H1 (cell line): ENCODE results near the gene GPD1. TPM values are rescaled to one million over a fixed set of nuclear protein-coding genes. Genes with fewer than 3 reads are reported as not detected.

Source experiments
- CTCF ChIA-PET: fragments of 300-600 bp; sonication (Branson Sonifier 250); formaldehyde crosslinking; loops from one replicate; lab custom pipeline; 2021; ENCODE audit not compliant: partially characterized antibody; lab: Charles Lee
- POLR2A ChIA-PET: fragments of 300-600 bp; sonication (Branson Sonifier 250); formaldehyde crosslinking; loops from one replicate; lab custom pipeline; 2021; ENCODE audit warnings: inconsistent platforms; ENCODE audit not compliant: partially characterized antibody; lab: Charles Lee
- DNase-seq, 2 experiments: peaks; one replicate each; pipeline versions ENCODE4 v3.0.0 to v3.0.0-alpha.2; 2010 to 2022; ENCODE audit warnings: low spot score in 2 of 2, low read depth in 1 of 2, mixed read lengths in 1 of 2
- FAIRE-seq: peaks from 2 replicates; lab custom pipeline; 2011; peaks lifted over from hg19 to GRCh38; lab: Jason Lieb, UNC
- H2AFZ ChIP-seq: 2 replicates; pipeline ENCODE4 v1.8.1; 2012; ENCODE audit warnings: low read length, inconsistent platforms
- H2AK5ac ChIP-seq: 2 replicates; pipeline ENCODE4 v1.6.1; 2013; ENCODE audit warnings: low read depth, low read length
- H2BK120ac ChIP-seq: replicated peaks from 2 replicates; pipeline ENCODE3; 2013; ENCODE audit warnings: low read depth, low read length, inconsistent platforms
- H2BK12ac ChIP-seq: 2 replicates; pipeline ENCODE4 v1.6.1; 2013; ENCODE audit warnings: low read depth, low read length
- H2BK15ac ChIP-seq: 2 replicates; pipeline ENCODE4 v1.6.1; 2013; ENCODE audit warnings: low read length
- H2BK20ac ChIP-seq: 2 replicates; pipeline ENCODE4 v1.6.1; 2013; ENCODE audit warnings: low read length
- H2BK5ac ChIP-seq: 2 replicates; pipeline ENCODE4 v1.6.1; 2013; ENCODE audit warnings: low read depth, low read length
- H3K14ac ChIP-seq: 2 replicates; pipeline ENCODE4 v1.6.1; 2013; ENCODE audit warnings: inconsistent platforms; ENCODE audit not compliant: insufficient read length
- H3K18ac ChIP-seq: 2 replicates; pipeline ENCODE4 v1.6.1; 2013; ENCODE audit warnings: low read length; ENCODE audit errors: extremely low read depth
- H3K23ac ChIP-seq: 2 replicates; pipeline ENCODE4 v1.6.1; 2013; ENCODE audit warnings: inconsistent platforms; ENCODE audit not compliant: insufficient read length
- H3K23me2 ChIP-seq: 2 replicates; pipeline ENCODE4 v1.6.1; 2013; ENCODE audit warnings: low read depth, low read length
- H3K27ac ChIP-seq: 2 replicates; pipeline ENCODE4 v1.6.1; 2011; ENCODE audit warnings: low read depth, low read length, inconsistent platforms
- H3K27me3 ChIP-seq, 4 experiments: replicated peaks in 1 of 4; 1 replicate in 1 of 4; 2 replicates in 3 of 4; pipeline versions ENCODE4 v1.6.1 to v1.8.1; 2011 to 2013; ENCODE audit warnings: low read length in 3 of 4, mild to moderate bottlenecking in 3 of 4, inconsistent platforms in 2 of 4, mixed read lengths in 2 of 4, moderate library complexity in 1 of 4; ENCODE audit not compliant: control insufficient read depth in 3 of 4, insufficient read depth in 3 of 4; ENCODE audit errors: extremely low read depth in 1 of 4
- H3K36me3 ChIP-seq, 4 experiments: 2 replicates each; pipeline versions ENCODE4 v1.6.1 to v1.8.1; 2011 to 2013; ENCODE audit warnings: mild to moderate bottlenecking in 4 of 4, low read length in 3 of 4, moderate library complexity in 2 of 4, control low read depth in 1 of 4, inconsistent platforms in 1 of 4; ENCODE audit not compliant: insufficient read depth in 4 of 4, control insufficient read depth in 2 of 4
- H3K4ac ChIP-seq: replicated peaks from 2 replicates; pipeline ENCODE3; 2013; ENCODE audit warnings: low read length, low read depth, mixed read lengths, inconsistent platforms; ENCODE audit not compliant: insufficient read length
- H3K4me1 ChIP-seq, 4 experiments: replicated peaks in 1 of 4; 1 replicate in 1 of 4; 2 replicates in 3 of 4; pipeline versions ENCODE4 v1.6.1 to v1.8.1; 2011 to 2013; ENCODE audit warnings: low read length in 3 of 4, inconsistent platforms in 2 of 4, mixed read lengths in 1 of 4; ENCODE audit not compliant: insufficient read depth in 4 of 4, control insufficient read depth in 3 of 4
- H3K4me2 ChIP-seq, 2 experiments: 2 replicates each; pipeline versions ENCODE4 v1.6.1 to v1.8.1; 2011 to 2013; ENCODE audit warnings: low read depth in 2 of 2, low read length in 2 of 2, control low read depth in 1 of 2, inconsistent platforms in 1 of 2, mild to moderate bottlenecking in 1 of 2; ENCODE audit not compliant: insufficient read depth in 1 of 2
- H3K4me3 ChIP-seq, 4 experiments: fragments of 200-600, 300-600 bp in 1 of 4; sonication (generic), shearing (Covaris generic), sonication (Bioruptor Twin) in 1 of 4; 2 replicates each; pipeline versions ENCODE4 v1.5.1 to v1.8.1; 2011 to 2016; ENCODE audit warnings: low read length in 4 of 4, low read depth in 3 of 4, control low read depth in 2 of 4, inconsistent platforms in 2 of 4, mild to moderate bottlenecking in 2 of 4, mixed read lengths in 1 of 4, moderate library complexity in 1 of 4; ENCODE audit not compliant: insufficient read depth in 2 of 4; ENCODE audit errors: extremely low read depth in 1 of 4
- H3K56ac ChIP-seq: replicated peaks from 2 replicates; pipeline ENCODE3; 2013; ENCODE audit warnings: low read depth, mild to moderate bottlenecking, mixed read lengths, low read length, inconsistent platforms; ENCODE audit not compliant: insufficient read length
- H3K79me1 ChIP-seq: 2 replicates; pipeline ENCODE4 v1.6.1; 2013; ENCODE audit warnings: low read depth, low read length, control low read depth
- H3K79me2 ChIP-seq, 2 experiments: 2 replicates each; pipeline versions ENCODE4 v1.6.1 to v1.8.1; 2012 to 2013; ENCODE audit warnings: low read length in 2 of 2, mild to moderate bottlenecking in 2 of 2, inconsistent platforms in 1 of 2; ENCODE audit not compliant: insufficient read depth in 2 of 2, control insufficient read depth in 1 of 2
- H3K9ac ChIP-seq, 4 experiments: replicated peaks in 1 of 4; 1 replicate in 1 of 4; 2 replicates in 3 of 4; pipeline versions ENCODE4 v1.6.1 to v1.8.1; 2011 to 2013; ENCODE audit warnings: low read depth in 3 of 4, low read length in 3 of 4, control low read depth in 2 of 4, mild to moderate bottlenecking in 2 of 4, moderate library complexity in 2 of 4, inconsistent platforms in 1 of 4; ENCODE audit errors: extremely low read depth in 1 of 4
- H3K9me3 ChIP-seq, 2 experiments: 2 replicates each; pipeline versions ENCODE4 v1.6.1 to v1.8.1; 2012 to 2013; ENCODE audit warnings: mild to moderate bottlenecking in 2 of 2, moderate library complexity in 2 of 2, control low read depth in 1 of 2, inconsistent platforms in 1 of 2, low read depth in 1 of 2, low read length in 1 of 2, mixed read lengths in 1 of 2; ENCODE audit not compliant: insufficient read depth in 2 of 2
- H4K20me1 ChIP-seq, 2 experiments: replicated peaks in 1 of 2; 2 replicates each; pipeline versions ENCODE3 to v1.8.1; 2011 to 2013; ENCODE audit warnings: inconsistent platforms in 2 of 2, low read length in 2 of 2, mild to moderate bottlenecking in 1 of 2; ENCODE audit not compliant: insufficient read depth in 2 of 2, control insufficient read depth in 1 of 2
- H4K5ac ChIP-seq: 2 replicates; pipeline ENCODE4 v1.6.1; 2013; ENCODE audit warnings: low read length, low read depth, mixed read lengths, inconsistent platforms; ENCODE audit not compliant: insufficient read length
- H4K8ac ChIP-seq: 2 replicates; pipeline ENCODE4 v1.8.0; 2013; ENCODE audit warnings: mild to moderate bottlenecking, moderate library complexity, low read length, inconsistent platforms; ENCODE audit not compliant: insufficient read depth; ENCODE audit errors: extremely low read depth
- H4K91ac ChIP-seq: replicated peaks from 2 replicates; pipeline ENCODE3; 2013; ENCODE audit warnings: low read length, mixed read lengths, inconsistent platforms; ENCODE audit not compliant: insufficient read length
- CEBPB ChIP-seq: IDR thresholded peaks from 2 replicates; pipeline ENCODE4 v1.6.1; 2012; ENCODE audit warnings: low read depth, low read length
- CHD1 ChIP-seq: IDR thresholded peaks from 2 replicates; pipeline ENCODE4 v1.6.1; 2012; ENCODE audit warnings: low read depth, low read length, improper control_type of control experiment
- RAD21 ChIP-seq, 2 experiments: IDR thresholded peaks in 1 of 2; conservative IDR thresholded peaks in 1 of 2; 2 replicates each; pipeline ENCODE4 v1.6.1; 2011; ENCODE audit warnings: low read depth in 2 of 2, low read length in 2 of 2, improper control_type of control experiment in 1 of 2, inconsistent platforms in 1 of 2, mild to moderate bottlenecking in 1 of 2, moderate library complexity in 1 of 2
- SAP30 ChIP-seq: fragments of 300-600 bp; sonication (generic); IDR thresholded peaks from 2 replicates; pipeline ENCODE4 v1.7.1; 2012; ENCODE audit warnings: low read length, moderate library complexity, mild to moderate bottlenecking, inconsistent platforms; ENCODE audit not compliant: insufficient read depth, insufficient replicate concordance
- SIN3A ChIP-seq, 2 experiments: IDR thresholded peaks in 1 of 2; conservative IDR thresholded peaks in 1 of 2; 2 replicates each; pipeline ENCODE4 v1.6.1; 2011 to 2012; ENCODE audit warnings: low read length in 2 of 2, improper control_type of control experiment in 1 of 2, low read depth in 1 of 2, mild to moderate bottlenecking in 1 of 2
- TCF12 ChIP-seq: IDR thresholded peaks from 2 replicates; pipeline ENCODE4 v1.6.1; 2011; ENCODE audit warnings: low read depth, mild to moderate bottlenecking, low read length
- WGBS, 2 experiments: shearing (Covaris generic) in 1 of 2; methylation state at CpG; one replicate each; pipeline versions ENCODE4 v1.1.6 to v1.1.7; 2013 to 2015; ENCODE audit warnings: low lambda C conversion rate in 2 of 2, mixed read lengths in 2 of 2, inconsistent platforms in 1 of 2, low coverage in 1 of 2, missing lambda C conversion rate in 1 of 2; ENCODE audit not compliant: insufficient replicate concordance in 2 of 2, insufficient coverage in 1 of 2, insufficient read length in 1 of 2; ENCODE audit errors: extremely low coverage in 1 of 2, missing lambda C conversion rate in 1 of 2; 5-methylcytosine and 5-hydroxymethylcytosine counted together
- polyA plus RNA-seq, 7 experiments: library from polyadenylated mRNA; depleted of rRNA in 3 of 7; stranded (reverse) in 5 of 7; unstranded in 2 of 7; fragments of >200 nt in 5 of 7; fragments of 200-250 nt in 2 of 7; gene quantifications; 1 replicate in 5 of 7; 2 replicates in 1 of 7; 4 replicates in 1 of 7; pipeline versions ENCODE4 v1.2.1 to v1.2.3, GENCODE V29; 2011 to 2013; ENCODE audit warnings: missing spikeins in 2 of 7, mixed read lengths in 2 of 7
- total RNA-seq: library from RNA; stranded (reverse); fragmentation: NEBNext Ultra II Directional; extraction: Animal tissue kit (Norgen Biotek cat#: 25700); gene quantifications from 2 replicates; pipeline ENCODE4 v1.2.1, GENCODE V29; 2021
- TF ChIP-seq, protein P1 (sequence below): IDR thresholded peaks from 2 replicates; pipeline ENCODE4 v1.6.1; 2012; ENCODE audit warnings: inconsistent platforms
- TF ChIP-seq, protein P2 (sequence below): IDR thresholded peaks from 2 replicates; pipeline ENCODE4 v1.6.1; 2012; ENCODE audit warnings: low read length, inconsistent platforms

Gene GPD1
- total and polyA plus RNA-seq, 2 of the 8 experiments (the other 6 are each of a cell fraction or from before 2014, with no cell fraction given), result 0.45 to 0.74 TPM

DNA sequence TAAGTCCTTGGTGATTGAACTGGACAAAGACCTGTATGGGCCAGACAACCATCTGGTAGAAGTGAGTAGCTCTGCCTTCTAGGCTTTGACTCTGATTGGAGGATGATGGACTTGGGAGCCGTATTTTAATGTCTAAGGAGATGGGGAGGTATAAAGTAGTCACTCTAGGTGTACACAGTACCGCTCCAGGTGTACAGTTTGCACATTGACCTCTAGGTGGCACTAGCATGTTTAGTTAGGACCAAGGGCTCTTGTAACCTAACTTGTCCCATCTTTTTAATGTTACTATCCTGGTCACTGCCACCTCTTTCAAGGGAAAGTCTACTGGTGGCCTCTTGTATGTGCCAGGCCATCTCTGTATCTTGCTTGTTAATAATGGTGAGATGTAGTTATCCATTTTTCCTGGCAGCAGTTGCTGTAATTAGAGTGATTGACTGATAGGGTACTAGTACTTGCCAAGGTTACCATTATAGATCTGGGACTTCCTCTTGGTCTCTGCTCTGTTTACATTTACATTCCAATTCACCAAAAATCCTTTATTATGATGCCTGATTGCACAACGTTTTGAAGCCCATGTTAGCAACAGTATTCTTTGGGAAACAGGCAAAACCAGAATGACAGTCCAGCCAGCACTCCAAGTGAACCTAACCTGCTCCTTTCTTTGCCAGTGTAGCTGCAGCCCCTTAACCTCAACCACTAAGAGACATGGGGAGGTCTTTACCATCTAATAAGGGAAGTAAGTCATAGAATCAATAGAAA, 15.1 kb upstream of the GPD1 start:
- H4K91ac ChIP-seq, result no peak overlapping the region
- no peak overlapping the region for H2AFZ ChIP-seq
- no peak overlapping the region for H3K4me3 ChIP-seq
- H2AK5ac ChIP-seq, result no peak overlapping the region
- H4K20me1 ChIP-seq, result peaks cover 7 to 16% of the 10 kb centered on the region in 2 experiments
- WGBS, 2 experiments, result 68% methylated on average over 3 of the region's 3 CpGs; no CpG with 5 or more reads in 1 of the 2 experiments
- H2BK20ac ChIP-seq, result no peak overlapping the region
- no peak overlapping the region for H3K23ac ChIP-seq
- peaks cover 0 to 5% (median 1%) of the 10 kb centered on the region in 4 experiments; a peak in 2 of 7 replicates for H3K4me1 ChIP-seq
- no peak overlapping the region for H4K8ac ChIP-seq
- no peak overlapping the region for H3K56ac ChIP-seq
- H3K36me3 ChIP-seq, result peaks cover 44 to 69% (median 64%) of the 10 kb centered on the region in 4 experiments
- peaks cover 9% of the 10 kb centered on the region for H3K23me2 ChIP-seq
- H3K4me2 ChIP-seq, result no peak overlapping the region
- H3K27ac ChIP-seq, result no peak overlapping the region
- H4K5ac ChIP-seq, result no peak overlapping the region
- FAIRE-seq, result peak; percentile 60
- no peaks in the 10 kb centered on the region; the same call in 1 of the 2 replicates for H3K79me1 ChIP-seq
- CTCF ChIA-PET, result interaction anchor here (0.5 to 27.3 kb wide), 25 partner anchors 10 to 730 kb away, joined by 3 to 625 read pairs (median 4); partner anchors contain the start of genes CERS5, COX14 and GPD1
- DNase-seq, result no peak
- H3K4ac ChIP-seq, result no peak overlapping the region
- H3K9ac ChIP-seq, result no peak overlapping the region
- peaks cover 0 to 22% of the 10 kb centered on the region in 2 experiments; a peak in 3 of 4 replicates for H3K79me2 ChIP-seq
- no peak overlapping the region for H2BK120ac ChIP-seq
- H3K18ac ChIP-seq, result no peak overlapping the region
- POLR2A ChIA-PET, result interaction anchor here (0.6 to 25.0 kb wide), 3 partner anchors 14 to 91 kb away, joined by 3 to 457 read pairs (median 3); partner anchors contain the start of genes COX14 and GPD1
- no peak overlapping the region for H3K14ac ChIP-seq
- H2BK12ac ChIP-seq, result no peak overlapping the region
- no peaks in the 10 kb centered on the region for H3K9me3 ChIP-seq
- no peak overlapping the region for H2BK5ac ChIP-seq
- H2BK15ac ChIP-seq, result no peak overlapping the region
- no peaks in the 10 kb centered on the region for H3K27me3 ChIP-seq
- no peak for TF ChIP-seq CEBPB
- no peak for TF ChIP-seq TCF12
- no peak for TF ChIP-seq SAP30
- TF ChIP-seq, protein P1, sequence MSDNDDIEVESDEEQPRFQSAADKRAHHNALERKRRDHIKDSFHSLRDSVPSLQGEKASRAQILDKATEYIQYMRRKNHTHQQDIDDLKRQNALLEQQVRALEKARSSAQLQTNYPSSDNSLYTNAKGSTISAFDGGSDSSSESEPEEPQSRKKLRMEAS, result no peak
- TF ChIP-seq CHD1, result no peak
- TF ChIP-seq, protein P2, sequence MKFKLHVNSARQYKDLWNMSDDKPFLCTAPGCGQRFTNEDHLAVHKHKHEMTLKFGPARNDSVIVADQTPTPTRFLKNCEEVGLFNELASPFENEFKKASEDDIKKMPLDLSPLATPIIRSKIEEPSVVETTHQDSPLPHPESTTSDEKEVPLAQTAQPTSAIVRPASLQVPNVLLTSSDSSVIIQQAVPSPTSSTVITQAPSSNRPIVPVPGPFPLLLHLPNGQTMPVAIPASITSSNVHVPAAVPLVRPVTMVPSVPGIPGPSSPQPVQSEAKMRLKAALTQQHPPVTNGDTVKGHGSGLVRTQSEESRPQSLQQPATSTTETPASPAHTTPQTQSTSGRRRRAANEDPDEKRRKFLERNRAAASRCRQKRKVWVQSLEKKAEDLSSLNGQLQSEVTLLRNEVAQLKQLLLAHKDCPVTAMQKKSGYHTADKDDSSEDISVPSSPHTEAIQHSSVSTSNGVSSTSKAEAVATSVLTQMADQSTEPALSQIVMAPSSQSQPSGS, result no peak
- peak; percentile 54 to 55 for TF ChIP-seq RAD21 (IDR thresholded peaks at IDR 0.05 in 1 of 2, conservative IDR thresholded peaks at IDR 0.05 in 1 of 2; ENCODE audit: low read depth in 2 of 2, low read length in 2 of 2)
- TF ChIP-seq SIN3A (conservative IDR thresholded peaks at IDR 0.05 in 1 of 2, IDR thresholded peaks at IDR 0.05 in 1 of 2; ENCODE audit: low read depth in 1 of 2, low read length in 2 of 2), result no peak
